GM18526 (cell line): Measurements from ENCODE around the gene NELL1.

Experiments
- POLR2A ChIP-seq: IDR thresholded peaks from 3 replicates; pipeline ENCODE4 v1.6.1; 2011; ENCODE audit not compliant: insufficient read length; ENCODE audit errors: extremely low read depth

The NELL1 gene

GRCh38 chr11:21447871-21448270, 778.5 kb downstream of the NELL1 start:
- no peak for TF ChIP-seq POLR2A

GRCh38 chr11:21456186-21456585, 786.8 kb downstream of the NELL1 start:
- TF ChIP-seq POLR2A, result no peak

- no peak for TF ChIP-seq POLR2A
These were observed 790.7 kb downstream of the NELL1 start for GRCh38 chr11:21460082-21460481.

- TF ChIP-seq POLR2A, result no peak
These were observed 792.3 kb downstream of the NELL1 start for GRCh38 chr11:21461701-21462100.

GRCh38 chr11:21464601-21465193, 795.3 kb downstream of the NELL1 start:
- TF ChIP-seq POLR2A, result no peak

- no peak for TF ChIP-seq POLR2A
These were observed 795.8 kb downstream of the NELL1 start for GRCh38 chr11:21465203-21465602.

GRCh38 chr11:21465920-21466319, 796.5 kb downstream of the NELL1 start:
- TF ChIP-seq POLR2A, result no peak

- no peak for TF ChIP-seq POLR2A
These were observed 801.1 kb downstream of the NELL1 start for GRCh38 chr11:21470521-21470920.

GRCh38 chr11:21472261-21472660, 802.9 kb downstream of the NELL1 start:
- TF ChIP-seq POLR2A, result no peak

- no peak for TF ChIP-seq POLR2A
These were observed 805.1 kb downstream of the NELL1 start for GRCh38 chr11:21474529-21474928.

- TF ChIP-seq POLR2A, result no peak
These were observed 805.9 kb downstream of the NELL1 start for GRCh38 chr11:21475276-21475675.

GRCh38 chr11:21476588-21476987, 807.2 kb downstream of the NELL1 start:
- no peak for TF ChIP-seq POLR2A

GRCh38 chr11:21480240-21480639, 810.9 kb downstream of the NELL1 start:
- no peak for TF ChIP-seq POLR2A

- TF ChIP-seq POLR2A, result no peak
These were observed 811.9 kb downstream of the NELL1 start for GRCh38 chr11:21481255-21481654.

GRCh38 chr11:21484039-21484438, 814.7 kb downstream of the NELL1 start:
- TF ChIP-seq POLR2A, result no peak

- TF ChIP-seq POLR2A, result no peak
These were observed 815.6 kb downstream of the NELL1 start for GRCh38 chr11:21485006-21485405.

- TF ChIP-seq POLR2A, result no peak
These were observed 816.0 kb downstream of the NELL1 start for GRCh38 chr11:21485426-21485825.

GRCh38 chr11:21489416-21490115, 820.2 kb downstream of the NELL1 start:
- no peak for TF ChIP-seq POLR2A

- no peak for TF ChIP-seq POLR2A
These were observed 823.5 kb downstream of the NELL1 start for GRCh38 chr11:21492931-21493330.
